ENCODE data around the gene MYO5B.

DNA sequence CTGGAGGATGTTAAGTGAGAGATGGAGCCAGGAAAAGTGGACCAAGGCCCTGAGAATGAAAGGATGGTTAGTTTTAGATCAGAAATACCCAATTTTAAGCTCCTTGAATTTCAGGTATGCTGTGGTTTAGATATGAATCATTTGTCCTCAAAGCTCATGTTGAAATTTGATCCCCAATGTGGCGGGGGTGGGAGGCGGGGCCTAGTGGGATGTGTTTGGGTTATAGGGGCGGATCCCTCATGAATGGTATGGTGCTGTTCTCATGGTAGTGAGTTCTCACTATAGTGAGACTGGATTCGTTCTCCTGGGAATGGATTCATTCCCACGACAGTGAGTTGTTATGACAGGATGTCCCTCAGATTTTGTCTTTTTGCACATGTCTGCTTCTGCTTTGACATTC is 11.4 kb downstream of the MYO5B start:
- TF ChIP-seq, protein P1, sequence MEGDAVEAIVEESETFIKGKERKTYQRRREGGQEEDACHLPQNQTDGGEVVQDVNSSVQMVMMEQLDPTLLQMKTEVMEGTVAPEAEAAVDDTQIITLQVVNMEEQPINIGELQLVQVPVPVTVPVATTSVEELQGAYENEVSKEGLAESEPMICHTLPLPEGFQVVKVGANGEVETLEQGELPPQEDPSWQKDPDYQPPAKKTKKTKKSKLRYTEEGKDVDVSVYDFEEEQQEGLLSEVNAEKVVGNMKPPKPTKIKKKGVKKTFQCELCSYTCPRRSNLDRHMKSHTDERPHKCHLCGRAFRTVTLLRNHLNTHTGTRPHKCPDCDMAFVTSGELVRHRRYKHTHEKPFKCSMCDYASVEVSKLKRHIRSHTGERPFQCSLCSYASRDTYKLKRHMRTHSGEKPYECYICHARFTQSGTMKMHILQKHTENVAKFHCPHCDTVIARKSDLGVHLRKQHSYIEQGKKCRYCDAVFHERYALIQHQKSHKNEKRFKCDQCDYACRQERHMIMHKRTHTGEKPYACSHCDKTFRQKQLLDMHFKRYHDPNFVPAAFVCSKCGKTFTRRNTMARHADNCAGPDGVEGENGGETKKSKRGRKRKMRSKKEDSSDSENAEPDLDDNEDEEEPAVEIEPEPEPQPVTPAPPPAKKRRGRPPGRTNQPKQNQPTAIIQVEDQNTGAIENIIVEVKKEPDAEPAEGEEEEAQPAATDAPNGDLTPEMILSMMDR (optimal IDR thresholded peaks at IDR 0.05 in 1 of 3, IDR thresholded peaks at IDR 0.05 in 1 of 3, conservative IDR thresholded peaks at IDR 0.05 in 1 of 3; ENCODE audit: extremely low read depth in 1 of 3, insufficient read depth in 2 of 3, low read length in 3 of 3), result no peak
- no peak for TF ChIP-seq EZH2 (IDR thresholded peaks at IDR 0.05; ENCODE audit: low read length)

Measured in keratinocyte (primary cell).